ENCODE measurements around the gene PSEN1. TPM values are rescaled to one million over a fixed set of nuclear protein-coding genes. Genes with fewer than 3 reads are reported as not detected.

The PSEN1 gene
- total and polyA plus RNA-seq, 2 of the 8 experiments (the other 6 are each of a cell fraction or from before 2014, with no cell fraction given): 10.1 to 38.7 TPM

DNA sequence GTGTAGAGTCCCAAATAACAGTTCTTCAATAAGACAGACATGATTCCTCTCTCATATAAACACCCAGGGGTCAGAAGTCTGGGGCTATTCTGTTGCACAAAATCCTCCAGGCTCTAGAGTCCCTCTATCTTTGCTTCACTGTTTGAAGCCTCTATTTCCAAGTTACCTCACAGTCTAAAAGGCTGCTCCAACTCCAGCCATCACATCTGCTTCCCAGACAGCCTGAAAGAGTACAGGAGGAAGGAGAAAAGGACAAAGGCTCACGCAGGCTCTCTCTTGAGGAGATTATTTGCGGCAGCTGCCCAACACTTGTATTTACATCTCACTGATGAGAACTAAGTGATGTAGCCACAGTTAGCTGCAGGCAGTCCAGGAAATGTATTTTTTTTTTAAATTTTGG, 107.4 kb downstream of the PSEN1 start:
- H2BK5ac ChIP-seq (ENCODE audit: low read depth, low read length): no peak overlapping the region
- peaks cover 3 to 14% (median 9%) of the 10 kb centered on the region in 4 experiments for H3K27me3 ChIP-seq (replicated peaks in 1 of 4; ENCODE audit: control insufficient read depth in 3 of 4, extremely low read depth in 1 of 4, insufficient read depth in 3 of 4, low read length in 3 of 4)
- FAIRE-seq: no peak
- H3K4ac ChIP-seq (replicated peaks; ENCODE audit: insufficient read length, low read depth, low read length): no peak overlapping the region
- no peak overlapping the region for H4K91ac ChIP-seq (replicated peaks; ENCODE audit: insufficient read length, low read length)
- no peak overlapping the region for H3K14ac ChIP-seq (ENCODE audit: insufficient read length)
- WGBS, 2 experiments (ENCODE audit: extremely low coverage in 1 of 2, insufficient coverage in 1 of 2, insufficient read length in 1 of 2, insufficient replicate concordance in 2 of 2, low coverage in 1 of 2, low lambda C conversion rate in 2 of 2, missing lambda C conversion rate in 1 of 2): 97% methylated on average over 2 of the region's 2 CpGs; no CpG with 5 or more reads in 1 of the 2 experiments
- H2BK15ac ChIP-seq (ENCODE audit: low read length): no peak overlapping the region
- H2BK20ac ChIP-seq (ENCODE audit: low read length): no peak overlapping the region
- H3K9ac ChIP-seq (replicated peaks in 1 of 4; ENCODE audit: extremely low read depth in 1 of 4, low read depth in 3 of 4, low read length in 3 of 4): no peak overlapping the region
- H3K36me3 ChIP-seq (ENCODE audit: control insufficient read depth in 2 of 4, insufficient read depth in 4 of 4, low read length in 3 of 4): 0 out of 8 replicates have a peak, but pooled peaks cover 0 to 3% (median 0%) of the 10 kb centered on the region in 4 experiments
- no peak for DNase-seq (ENCODE audit: low read depth in 1 of 2, low spot score in 2 of 2)
- H3K4me1 ChIP-seq (replicated peaks in 1 of 4; ENCODE audit: control insufficient read depth in 3 of 4, insufficient read depth in 4 of 4, low read length in 3 of 4): peaks cover 3 to 20% (median 13%) of the 10 kb centered on the region in 4 experiments
- no peak overlapping the region for H3K4me3 ChIP-seq (ENCODE audit: extremely low read depth in 1 of 4, insufficient read depth in 2 of 4, low read depth in 3 of 4, low read length in 4 of 4)
- no peaks in the 10 kb centered on the region for H3K9me3 ChIP-seq (ENCODE audit: insufficient read depth in 2 of 2, low read depth in 1 of 2, low read length in 1 of 2)
- H3K79me1 ChIP-seq (ENCODE audit: low read depth, low read length): peaks cover 5% of the 10 kb centered on the region
- H3K27ac ChIP-seq (ENCODE audit: low read depth, low read length): no peak overlapping the region
- H3K56ac ChIP-seq (replicated peaks; ENCODE audit: insufficient read length, low read depth, low read length): no peak overlapping the region
- H3K79me2 ChIP-seq (ENCODE audit: control insufficient read depth in 1 of 2, insufficient read depth in 2 of 2, low read length in 2 of 2): peaks cover 0 to 11% of the 10 kb centered on the region in 2 experiments; a peak in 2 of 4 replicates
- no peak overlapping the region for H4K5ac ChIP-seq (ENCODE audit: insufficient read length, low read depth, low read length)
- H3K23ac ChIP-seq (ENCODE audit: insufficient read length): no peak overlapping the region
- no peak overlapping the region for H3K18ac ChIP-seq (ENCODE audit: extremely low read depth, low read length)
- H2BK120ac ChIP-seq (replicated peaks; ENCODE audit: low read depth, low read length): no peak overlapping the region
- H3K4me2 ChIP-seq (ENCODE audit: insufficient read depth in 1 of 2, low read depth in 2 of 2, low read length in 2 of 2): no peak overlapping the region
- peaks cover 4% of the 10 kb centered on the region; the same call in 1 of the 2 replicates for H3K23me2 ChIP-seq (ENCODE audit: low read depth, low read length)
- no peak overlapping the region for H2AK5ac ChIP-seq (ENCODE audit: low read depth, low read length)
- peaks cover 3% of the 10 kb centered on the region in 2 experiments for H4K20me1 ChIP-seq (replicated peaks in 1 of 2; ENCODE audit: control insufficient read depth in 1 of 2, insufficient read depth in 2 of 2, low read length in 2 of 2)
- TF ChIP-seq KDM1A (IDR thresholded peaks at IDR 0.05; ENCODE audit: borderline replicate concordance, low read length): peak; percentile 81
- TF ChIP-seq SIX5 (IDR thresholded peaks at IDR 0.05; ENCODE audit: low read depth, low read length): no peak
- no peak overlapping the region for H2BK12ac ChIP-seq (ENCODE audit: low read depth, low read length)
- H2AFZ ChIP-seq (ENCODE audit: low read length): no peak overlapping the region
- CTCF ChIA-PET (ENCODE audit: partially characterized antibody): interaction anchor here (1.6 to 5.8 kb wide), 3 partner anchors 12 to 229 kb away, joined by 3 to 35 read pairs (median 5); no protein-coding TSS in a partner anchor
- no peak overlapping the region for H4K8ac ChIP-seq (ENCODE audit: extremely low read depth, insufficient read depth, low read length)
- POLR2A ChIA-PET (ENCODE audit: partially characterized antibody): interaction anchor here (0.5 to 1.6 kb wide), 3 partner anchors 12 to 245 kb away, joined by 3 to 5 read pairs (median 4); partner anchors contain the start of gene RBM25

Measured in H1 (cell line).